Peyer's patch (tissue), 4 donors: ENCODE measurements around the gene SLC1A1.

Source experiments
- CTCF ChIP-seq, 6 experiments: fragments of 450-650 bp in 4 of 6; fragments of 200-600 bp in 2 of 6; sonication (generic) in 1 of 6; IDR thresholded peaks; one replicate each; pipeline ENCODE4 v1.5.1; 2017 to 2019; ENCODE audit warnings: antibody characterized with exemption in 6 of 6, mild to moderate bottlenecking in 3 of 6, moderate library complexity in 1 of 6
- POLR2A ChIP-seq, 2 donors: fragments of 450-650 bp; IDR thresholded peaks; one replicate each; pipeline ENCODE4 v1.5.1; 2017; ENCODE audit warnings: antibody characterized with exemption in 2 of 2, mild to moderate bottlenecking in 2 of 2, moderate library complexity in 2 of 2

- TF ChIP-seq CTCF (IDR thresholded peaks at IDR 0.05) (no peak), POLR2A (IDR thresholded peaks at IDR 0.05) (no peak)
These were observed 85.7 kb downstream of the SLC1A1 start for GRCh38 chr9:4575997-4576396.
